ENCODE measurements around the gene IGFBPL1. TPM values are rescaled to one million over a fixed set of nuclear protein-coding genes. Genes with fewer than 3 reads are reported as not detected.
"Not testable (repeated sequence)": the region's sequence is repeated elsewhere in the genome, so short reads cannot be mapped to it uniquely, and the experiment has no call there.

Gene IGFBPL1
- total RNA-seq, 4 donors from 2014 or later = not detected

DNA sequence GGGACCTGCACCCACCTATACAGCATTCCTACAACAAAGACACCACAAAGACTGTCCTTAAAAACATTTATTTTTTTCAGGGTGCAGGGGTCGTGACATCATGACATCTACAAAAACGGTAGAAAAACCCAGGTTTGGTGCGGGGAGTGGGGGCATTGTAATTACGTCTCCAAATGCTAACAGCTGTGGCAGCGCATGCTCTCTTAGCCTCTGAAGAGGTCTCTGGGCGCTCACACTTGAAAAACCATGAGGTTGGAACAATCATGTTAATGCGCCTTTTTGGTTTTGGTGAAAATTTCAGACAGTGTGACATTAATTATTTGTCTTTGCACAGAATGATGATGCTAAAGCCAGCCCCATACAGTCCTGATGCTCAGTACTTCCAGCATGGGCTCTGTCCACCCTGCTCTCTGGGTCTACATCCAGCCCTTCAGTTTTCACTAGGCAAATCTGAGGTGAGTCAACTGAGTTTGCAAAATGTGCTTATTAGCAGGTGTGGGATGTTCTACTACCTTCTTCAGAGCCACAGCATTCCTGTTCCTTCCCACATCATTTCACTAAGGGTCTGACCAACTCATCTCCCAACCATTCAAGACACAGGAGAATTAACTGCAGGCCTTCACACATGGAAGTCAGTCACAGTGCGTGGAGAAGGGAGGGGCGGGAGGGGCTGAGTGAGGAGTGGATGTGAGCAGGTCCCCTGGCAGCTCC, 17.6 kb downstream of the IGFBPL1 start:
- no peaks in the 10 kb centered on the region for H3K36me3 ChIP-seq
- no peaks in the 10 kb centered on the region for H3K4me1 ChIP-seq
- DNase-seq = no peak
- intact Hi-C loops (cut with DNase I) = no loop called here
- no peak overlapping the region for H3K4me3 ChIP-seq
- no peak overlapping the region for H3K27ac ChIP-seq
- peaks cover 0 to 32% (median 0%) of the 10 kb centered on the region in 4 donors for H3K27me3 ChIP-seq
- H3K9me3 ChIP-seq = no peaks in the 10 kb centered on the region
- WGBS, 2 donors = 78 to 88% methylated on average over 8 of the region's 9 CpGs
- TF ChIP-seq, protein P1, sequence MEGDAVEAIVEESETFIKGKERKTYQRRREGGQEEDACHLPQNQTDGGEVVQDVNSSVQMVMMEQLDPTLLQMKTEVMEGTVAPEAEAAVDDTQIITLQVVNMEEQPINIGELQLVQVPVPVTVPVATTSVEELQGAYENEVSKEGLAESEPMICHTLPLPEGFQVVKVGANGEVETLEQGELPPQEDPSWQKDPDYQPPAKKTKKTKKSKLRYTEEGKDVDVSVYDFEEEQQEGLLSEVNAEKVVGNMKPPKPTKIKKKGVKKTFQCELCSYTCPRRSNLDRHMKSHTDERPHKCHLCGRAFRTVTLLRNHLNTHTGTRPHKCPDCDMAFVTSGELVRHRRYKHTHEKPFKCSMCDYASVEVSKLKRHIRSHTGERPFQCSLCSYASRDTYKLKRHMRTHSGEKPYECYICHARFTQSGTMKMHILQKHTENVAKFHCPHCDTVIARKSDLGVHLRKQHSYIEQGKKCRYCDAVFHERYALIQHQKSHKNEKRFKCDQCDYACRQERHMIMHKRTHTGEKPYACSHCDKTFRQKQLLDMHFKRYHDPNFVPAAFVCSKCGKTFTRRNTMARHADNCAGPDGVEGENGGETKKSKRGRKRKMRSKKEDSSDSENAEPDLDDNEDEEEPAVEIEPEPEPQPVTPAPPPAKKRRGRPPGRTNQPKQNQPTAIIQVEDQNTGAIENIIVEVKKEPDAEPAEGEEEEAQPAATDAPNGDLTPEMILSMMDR (IDR thresholded peaks at IDR 0.05) = no peak
- TF ChIP-seq POLR2A (IDR thresholded peaks at IDR 0.05) = no peak

DNA sequence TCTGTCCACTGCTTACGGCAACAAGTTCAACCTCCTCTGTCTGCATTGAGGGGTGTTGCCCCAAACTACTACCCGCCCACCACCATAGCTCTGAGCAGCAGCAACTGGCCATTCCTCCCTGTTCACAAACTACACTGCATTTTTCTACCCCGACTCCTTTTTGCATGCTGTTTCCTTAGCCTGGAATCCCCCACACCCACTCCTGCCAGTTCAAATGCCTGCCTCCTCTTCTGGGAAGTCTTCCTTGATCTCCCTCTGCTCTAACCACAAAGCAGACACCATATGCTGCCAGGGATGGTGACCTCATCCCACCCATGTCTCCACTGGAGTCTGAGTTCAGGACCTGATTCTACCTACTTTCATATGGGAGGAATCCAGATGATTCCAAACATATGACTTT, 18.5 kb downstream of the IGFBPL1 start:
- no peaks in the 10 kb centered on the region for H3K9me3 ChIP-seq
- no peak for TF ChIP-seq POLR2A (IDR thresholded peaks at IDR 0.05)
- TF ChIP-seq, protein P1 (IDR thresholded peaks at IDR 0.05) = no peak
- peaks cover 0 to 32% (median 0%) of the 10 kb centered on the region in 4 donors for H3K27me3 ChIP-seq
- H3K36me3 ChIP-seq = no peaks in the 10 kb centered on the region
- DNase-seq = no peak
- H3K4me1 ChIP-seq = no peaks in the 10 kb centered on the region
- no peak overlapping the region for H3K27ac ChIP-seq
- intact Hi-C loops (cut with DNase I) = no loop called here
- 57 to 62% methylated on average over 3 of the region's 3 CpGs for WGBS, 2 donors
- H3K4me3 ChIP-seq = no peak overlapping the region

DNA sequence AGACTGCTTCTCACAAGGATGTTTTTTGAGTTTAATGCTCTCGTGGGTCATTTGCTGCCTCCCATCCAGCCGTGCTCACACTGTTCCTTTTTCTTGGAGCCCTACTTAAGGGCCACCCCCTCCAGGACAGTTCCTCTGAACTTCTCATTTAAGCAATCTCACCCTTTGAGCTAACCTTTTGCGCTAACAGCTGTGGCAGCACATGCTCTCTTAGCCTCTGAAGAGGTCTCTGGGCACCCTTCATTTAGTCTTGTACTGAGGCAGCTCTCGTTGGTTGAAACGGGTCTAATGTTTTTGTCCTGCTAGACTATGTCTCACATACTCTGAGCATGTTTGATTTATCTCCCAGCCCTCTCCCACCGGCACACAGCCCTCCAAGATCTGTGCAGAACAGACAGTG, 19.9 kb downstream of the IGFBPL1 start:
- H3K9me3 ChIP-seq = no peaks in the 10 kb centered on the region
- intact Hi-C loops (cut with DNase I) = no loop called here
- WGBS, 2 donors = 53% methylated on average over 5 to 6 of the region's 6 CpGs
- no peak overlapping the region for H3K4me3 ChIP-seq
- DNase-seq = no peak
- TF ChIP-seq, protein P1 (IDR thresholded peaks at IDR 0.05) = no peak
- TF ChIP-seq POLR2A (IDR thresholded peaks at IDR 0.05) = no peak
- H3K4me1 ChIP-seq = peaks cover 0 to 5% (median 4%) of the 10 kb centered on the region in 3 donors
- H3K27me3 ChIP-seq = peaks cover 0 to 32% (median 0%) of the 10 kb centered on the region in 4 donors
- no peaks in the 10 kb centered on the region for H3K36me3 ChIP-seq
- no peak overlapping the region for H3K27ac ChIP-seq

DNA sequence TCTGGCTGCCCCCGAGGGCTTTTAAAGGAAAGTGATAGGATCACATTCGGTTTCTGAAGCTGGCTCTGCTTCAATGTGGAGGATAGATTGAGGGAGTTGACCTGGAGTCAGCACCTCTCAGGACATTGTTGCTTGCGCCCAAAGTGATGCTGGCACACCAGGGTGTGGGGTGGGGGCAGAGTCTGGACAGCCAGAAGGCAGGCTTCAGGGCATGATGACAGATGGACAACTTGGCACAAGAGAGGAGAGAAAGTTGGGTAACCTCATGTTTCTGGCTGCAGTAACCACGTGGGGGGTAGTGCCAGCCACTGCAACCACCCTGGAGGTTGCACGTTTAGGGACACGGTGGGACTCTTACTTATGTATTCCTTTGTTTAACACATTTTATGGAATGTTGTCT, 22.3 kb downstream of the IGFBPL1 start:
- peaks cover 0 to 6% (median under 1%) of the 10 kb centered on the region in 3 donors for H3K36me3 ChIP-seq
- peaks cover 0 to 32% (median 0%) of the 10 kb centered on the region in 4 donors for H3K27me3 ChIP-seq
- H3K9me3 ChIP-seq = no peaks in the 10 kb centered on the region
- DNase-seq = no peak
- TF ChIP-seq, protein P1 (IDR thresholded peaks at IDR 0.05) = no peak
- no peak for TF ChIP-seq POLR2A (IDR thresholded peaks at IDR 0.05)
- H3K4me1 ChIP-seq = peaks cover 0 to 5% (median 4%) of the 10 kb centered on the region in 3 donors
- intact Hi-C loops (cut with DNase I) = no loop called here
- 56 to 63% methylated on average over 3 to 5 of the region's 6 CpGs for WGBS, 2 donors
- H3K27ac ChIP-seq = no peak overlapping the region
- H3K4me3 ChIP-seq = no peak overlapping the region

DNA sequence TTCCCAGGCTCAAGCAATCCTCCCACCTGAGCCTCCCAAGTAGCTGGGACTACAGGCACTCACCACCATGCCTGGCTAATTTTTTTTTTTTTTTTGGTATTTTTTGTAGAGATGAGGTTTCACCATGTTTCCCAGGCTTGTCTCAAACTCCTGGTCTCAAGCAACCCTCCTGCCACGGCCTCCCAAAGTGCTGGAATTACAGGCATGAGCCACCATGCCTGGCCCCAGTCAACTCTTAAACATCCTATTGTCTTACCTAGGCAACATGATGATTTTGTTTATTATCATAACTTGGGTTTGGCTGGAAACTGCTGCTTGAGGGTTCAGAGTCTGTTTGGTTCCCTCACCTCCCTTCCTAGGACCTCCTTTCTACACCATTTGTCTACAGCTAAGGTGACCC, 25.1 kb downstream of the IGFBPL1 start:
- DNase-seq; intact Hi-C loops (cut with DNase I); H3K27ac ChIP-seq; H3K27me3 ChIP-seq; H3K4me3 ChIP-seq; H3K4me1 ChIP-seq; H3K9me3 ChIP-seq: not testable (repeated sequence)
- 71 to 77% methylated on average over 1 of the region's 1 CpG for WGBS, 2 donors
- H3K36me3 ChIP-seq = peaks cover 0 to 22% (median 12%) of the 10 kb centered on the region in 3 donors
